Measurements from ENCODE around the gene ANXA7. TPM values are rescaled to one million over a fixed set of nuclear protein-coding genes. Genes with fewer than 3 reads are reported as not detected.

ANXA7 gene
- total and polyA plus RNA-seq, 10 of the 15 experiments (the other 5 are each of a cell fraction or from before 2014, with no cell fraction given): 70.6 to 184 (median 113) TPM

GRCh38 chr10:73358331-73359279, 55.3 kb downstream of the ANXA7 start, which contains the start of gene CFAP70 (continued):
- TF ChIP-seq CBX5 (IDR thresholded peaks at IDR 0.05; ENCODE audit: low read depth) (no peak), TCF12 (IDR thresholded peaks at IDR 0.05; ENCODE audit: low read depth, low read length) (no peak), GATAD2B (conservative IDR thresholded peaks at IDR 0.05; ENCODE audit: low read depth) (no peak), ZBTB4 (CRISPR knock-in tag; IDR thresholded peaks at IDR 0.05) (no peak), ZNF217 (IDR thresholded peaks at IDR 0.05) (no peak), HDAC6 (IDR thresholded peaks at IDR 0.05; ENCODE audit: unreplicated experiment) (no peak), MTA2 (IDR thresholded peaks at IDR 0.05; ENCODE audit: low read depth) (no peak), POLR2A (IDR thresholded peaks at IDR 0.05; ENCODE audit: low read depth, low read length) (peak; percentile 60), REST (IDR thresholded peaks at IDR 0.05; ENCODE audit: low read depth, low read length) (no peak), CBFB (IDR thresholded peaks at IDR 0.05; ENCODE audit: low read depth) (peak; percentile 98), DPF2 (IDR thresholded peaks at IDR 0.05) (no peak), NFXL1 (IDR thresholded peaks at IDR 0.05; ENCODE audit: borderline replicate concordance) (no peak), SUZ12 (IDR thresholded peaks at IDR 0.05; ENCODE audit: unreplicated experiment) (no peak), NKRF (conservative IDR thresholded peaks at IDR 0.05) (peak; percentile 53; the same call in 1 of the 2 replicates), SMAD5 (IDR thresholded peaks at IDR 0.05; ENCODE audit: low read depth) (peak; percentile 66), SIN3A (IDR thresholded peaks at IDR 0.05; ENCODE audit: low read depth, low read length) (no peak; the same call in 1 of the 2 replicates), TARDBP (IDR thresholded peaks at IDR 0.05; ENCODE audit: borderline replicate concordance) (no peak), IRF4 (IDR thresholded peaks at IDR 0.05; ENCODE audit: low read depth, low read length) (no peak), KDM1A (IDR thresholded peaks at IDR 0.05; ENCODE audit: borderline replicate concordance) (no peak), RELB (IDR thresholded peaks at IDR 0.05; ENCODE audit: low read depth) (no peak), SP1 (IDR thresholded peaks at IDR 0.05; ENCODE audit: low read depth, low read length) (no peak)
